Measurements from ENCODE around the gene LAMA5. TPM values are rescaled to one million over a fixed set of nuclear protein-coding genes. Genes with fewer than 3 reads are reported as not detected.

The LAMA5 gene
- total and polyA plus RNA-seq, 9 donors, result 4.7 to 115 (median 42.2) TPM

GRCh38 chr20:62293946-62294345, 73.2 kb downstream of the LAMA5 start:
- intact Hi-C loops (cut with DNase I), result no loop called here
- 77 to 86% (median 81%) methylated on average over 9 of the region's 9 CpGs for WGBS, 3 donors
- no peaks in the 10 kb centered on the region for H3K27me3 ChIP-seq
- no peaks in the 10 kb centered on the region for H3K36me3 ChIP-seq
- H3K9me3 ChIP-seq, result no peaks in the 10 kb centered on the region
- no peaks in the 10 kb centered on the region for H3K4me1 ChIP-seq (ENCODE audit: insufficient read depth)
- H3K4me3 ChIP-seq, result no peak overlapping the region
- H3K27ac ChIP-seq, result no peak overlapping the region
- DNase-seq, result no peak
- TF ChIP-seq CTCF (IDR thresholded peaks at IDR 0.05) (no peak), EP300 (IDR thresholded peaks at IDR 0.05) (no peak), POLR2A (IDR thresholded peaks at IDR 0.05) (no peak)

DNA sequence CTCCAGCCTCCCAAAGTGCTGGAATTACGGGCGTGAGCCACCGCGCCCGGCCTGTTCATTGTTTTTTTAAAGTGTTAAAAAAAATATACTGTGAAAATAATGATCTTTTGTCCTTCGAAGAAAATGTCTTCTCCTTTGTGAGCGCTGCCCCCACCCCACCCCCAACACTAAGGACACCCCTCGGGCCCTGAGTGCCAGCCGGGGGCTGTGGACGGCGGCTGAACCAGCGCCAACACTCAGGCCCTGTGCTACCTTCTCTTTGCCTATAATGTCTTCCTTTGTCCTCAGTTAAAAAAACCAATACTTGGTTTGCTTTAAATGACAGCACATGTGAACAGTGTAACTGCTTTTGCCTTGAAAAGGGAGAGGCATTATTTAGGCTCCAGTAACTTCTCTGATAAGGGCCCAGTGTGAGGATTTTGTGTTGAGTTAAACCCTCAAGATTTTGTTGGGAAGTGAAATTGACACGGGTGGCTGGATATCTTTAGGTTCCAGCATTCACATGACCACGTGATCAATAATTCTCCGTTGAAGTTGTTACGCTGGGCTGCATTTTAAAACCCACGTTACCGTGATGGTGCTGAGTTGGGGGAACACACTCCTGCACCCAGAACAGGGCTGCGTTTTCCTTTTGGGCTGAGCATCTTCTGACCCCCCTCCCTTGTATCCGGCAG, 73.9 kb downstream of the LAMA5 start:
- no peaks in the 10 kb centered on the region for H3K9me3 ChIP-seq
- TF ChIP-seq EP300 (IDR thresholded peaks at IDR 0.05) (no peak), CTCF (IDR thresholded peaks at IDR 0.05) (no peak), POLR2A (IDR thresholded peaks at IDR 0.05) (no peak)
- H3K4me3 ChIP-seq, result no peak overlapping the region
- no peaks in the 10 kb centered on the region for H3K36me3 ChIP-seq
- WGBS, 3 donors, result 88 to 89% (median 88%) methylated on average over 20 of the region's 20 CpGs
- no peak overlapping the region for H3K27ac ChIP-seq
- H3K4me1 ChIP-seq (ENCODE audit: insufficient read depth), result no peaks in the 10 kb centered on the region
- intact Hi-C loops (cut with DNase I), result no loop called here
- no peaks in the 10 kb centered on the region for H3K27me3 ChIP-seq
- DNase-seq, result no peak

DNA sequence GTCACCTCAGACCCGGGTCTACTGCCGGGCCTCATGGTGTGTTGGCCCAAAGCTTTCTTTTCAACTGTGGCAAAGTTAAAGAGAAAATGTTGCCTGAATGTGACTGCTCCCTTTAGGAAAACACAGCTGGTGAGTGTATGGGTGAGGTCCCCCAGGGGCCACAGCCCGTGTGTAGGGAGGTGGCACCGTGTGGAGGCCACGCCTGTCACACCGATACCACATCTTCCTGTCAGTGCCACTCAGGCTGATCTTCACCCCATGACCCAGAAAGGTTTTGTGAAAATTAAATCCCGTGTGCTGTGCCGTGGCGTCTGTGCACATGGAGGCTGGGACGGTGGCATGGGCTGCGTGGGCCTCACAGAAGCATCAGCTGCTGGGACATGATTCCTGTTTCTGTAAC, 75.0 kb downstream of the LAMA5 start:
- no peaks in the 10 kb centered on the region for H3K36me3 ChIP-seq
- no peak for DNase-seq
- no peak for TF ChIP-seq EP300 (IDR thresholded peaks at IDR 0.05)
- TF ChIP-seq POLR2A (IDR thresholded peaks at IDR 0.05), result no peak
- TF ChIP-seq CTCF (IDR thresholded peaks at IDR 0.05), result no peak
- no peaks in the 10 kb centered on the region for H3K4me1 ChIP-seq (ENCODE audit: insufficient read depth)
- intact Hi-C loops (cut with DNase I), result no loop called here
- no peaks in the 10 kb centered on the region for H3K9me3 ChIP-seq
- 90 to 92% (median 91%) methylated on average over 9 to 11 of the region's 11 CpGs for WGBS, 3 donors
- H3K27ac ChIP-seq, result no peak overlapping the region
- H3K4me3 ChIP-seq, result no peak overlapping the region
- H3K27me3 ChIP-seq, result no peaks in the 10 kb centered on the region

- H3K4me3 ChIP-seq, result no peak overlapping the region
- TF ChIP-seq POLR2A (IDR thresholded peaks at IDR 0.05) (no peak), CTCF (IDR thresholded peaks at IDR 0.05) (no peak), EP300 (IDR thresholded peaks at IDR 0.05) (no peak)
- no peaks in the 10 kb centered on the region for H3K36me3 ChIP-seq
- H3K27me3 ChIP-seq, result no peaks in the 10 kb centered on the region
- 92 to 94% (median 94%) methylated on average over 26 to 29 of the region's 29 CpGs for WGBS, 3 donors
- no peaks in the 10 kb centered on the region for H3K4me1 ChIP-seq (ENCODE audit: insufficient read depth)
- DNase-seq, result no peak
- intact Hi-C loops (cut with DNase I), result no loop called here
- no peak overlapping the region for H3K27ac ChIP-seq
- H3K9me3 ChIP-seq, result no peaks in the 10 kb centered on the region
Measured at GRCh38 chr20:62291251-62292066, 75.7 kb downstream of the LAMA5 start.

All from ovary (tissue), 9 donors.